Inflammatory macrophage treated with lipopolysaccharide for 1 hour (primary cell): ENCODE data around the gene CELSR1.

ENCODE experiments used
- DNase-seq, 2 donors: peaks; one replicate each; pipeline ENCODE4 v3.0.0-alpha.2; 2020 to 2022

The CELSR1 gene

GRCh38 chr22:46360097-46360496 is 177.3 kb downstream of the CELSR1 start:
- no peak for DNase-seq

- no peak for DNase-seq
Measured at GRCh38 chr22:46359362-46359761, 178.1 kb downstream of the CELSR1 start.

GRCh38 chr22:46358766-46359165 is 178.7 kb downstream of the CELSR1 start:
- no peak for DNase-seq

GRCh38 chr22:46357711-46358520 is 179.5 kb downstream of the CELSR1 start:
- DNase-seq = no peak

GRCh38 chr22:46356496-46357480 is 180.6 kb downstream of the CELSR1 start:
- no peak for DNase-seq

- DNase-seq = no peak
Measured at GRCh38 chr22:46355996-46356471, 181.4 kb downstream of the CELSR1 start.

GRCh38 chr22:46355369-46355995 is 181.9 kb downstream of the CELSR1 start:
- peak; percentile 38 to 83 for DNase-seq

GRCh38 chr22:46354993-46355305 is 182.5 kb downstream of the CELSR1 start:
- no peak for DNase-seq

GRCh38 chr22:46354176-46354992 is 183.0 kb downstream of the CELSR1 start:
- DNase-seq = no peak

GRCh38 chr22:46353483-46354105 is 183.8 kb downstream of the CELSR1 start:
- DNase-seq = no peak

GRCh38 chr22:46352691-46353386 is 184.6 kb downstream of the CELSR1 start:
- DNase-seq = no peak

- DNase-seq = no peak
Measured at GRCh38 chr22:46352276-46352675, 185.1 kb downstream of the CELSR1 start.

GRCh38 chr22:46351767-46352166 is 185.7 kb downstream of the CELSR1 start:
- DNase-seq = no peak

GRCh38 chr22:46351131-46351735 is 186.2 kb downstream of the CELSR1 start:
- no peak for DNase-seq

GRCh38 chr22:46350646-46351045 is 186.8 kb downstream of the CELSR1 start:
- no peak for DNase-seq

- no peak for DNase-seq
Measured at GRCh38 chr22:46350121-46350520, 187.3 kb downstream of the CELSR1 start.

GRCh38 chr22:46349681-46350080 is 187.7 kb downstream of the CELSR1 start:
- DNase-seq = no peak

- no peak for DNase-seq
Measured at GRCh38 chr22:46349238-46349637, 188.2 kb downstream of the CELSR1 start.

GRCh38 chr22:46348099-46348695 is 189.2 kb downstream of the CELSR1 start:
- no peak for DNase-seq

- DNase-seq = no peak
Measured at GRCh38 chr22:46347646-46348045, 189.8 kb downstream of the CELSR1 start.
